T-helper 1 cell (primary cell): ENCODE measurements around the gene RALGPS2.
"Not testable (repeated sequence)": the region's sequence is repeated elsewhere in the genome, so short reads cannot be mapped to it uniquely, and the experiment has no call there.

Source experiments
- DNase-seq, 5 donors: peaks; one replicate each; pipeline ENCODE4 v3.0.0-alpha.2; 2012 to 2020

The RALGPS2 gene

DNA sequence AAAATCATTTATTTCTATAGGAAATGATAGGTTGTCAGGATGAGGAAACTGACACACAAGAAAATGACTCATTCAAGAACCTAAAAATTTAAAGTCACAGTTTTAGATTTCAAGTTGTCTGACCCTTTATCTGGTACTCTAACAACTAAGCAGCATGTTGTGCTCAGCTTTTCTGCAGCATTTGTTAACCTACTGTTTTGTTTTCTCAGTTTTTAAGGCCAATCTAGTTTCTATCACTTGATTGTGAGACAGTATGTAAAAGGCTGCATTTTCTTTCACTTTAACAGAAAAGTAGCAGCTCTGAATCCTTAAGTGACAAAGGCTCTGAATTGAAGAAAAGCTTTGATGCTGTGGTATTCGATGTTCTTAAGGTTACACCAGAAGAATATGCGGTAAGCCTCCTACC lies 59.1 kb downstream of the RALGPS2 start:
- peak in 1 of 5 donors; percentile 3 for DNase-seq

DNA sequence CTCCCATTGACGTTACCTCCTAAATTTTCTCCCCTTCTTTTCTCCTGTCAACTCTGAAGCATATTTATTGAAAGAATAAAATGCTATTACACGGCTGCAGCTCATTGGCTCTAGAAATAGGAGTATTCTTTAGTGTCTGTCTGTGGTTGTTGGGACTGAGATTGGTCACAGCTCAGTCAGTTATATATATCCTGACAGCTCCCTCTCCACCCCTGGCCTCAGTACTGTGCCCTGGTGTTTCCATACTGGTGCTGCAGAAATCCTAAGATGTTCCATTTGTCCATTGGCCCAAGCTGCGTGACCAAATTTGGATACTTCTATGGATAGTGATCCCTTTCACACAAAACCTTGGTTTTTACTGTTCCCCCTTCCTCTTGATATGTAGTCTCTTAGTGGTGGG lies 67.3 kb downstream of the RALGPS2 start:
- no peak for DNase-seq

DNA sequence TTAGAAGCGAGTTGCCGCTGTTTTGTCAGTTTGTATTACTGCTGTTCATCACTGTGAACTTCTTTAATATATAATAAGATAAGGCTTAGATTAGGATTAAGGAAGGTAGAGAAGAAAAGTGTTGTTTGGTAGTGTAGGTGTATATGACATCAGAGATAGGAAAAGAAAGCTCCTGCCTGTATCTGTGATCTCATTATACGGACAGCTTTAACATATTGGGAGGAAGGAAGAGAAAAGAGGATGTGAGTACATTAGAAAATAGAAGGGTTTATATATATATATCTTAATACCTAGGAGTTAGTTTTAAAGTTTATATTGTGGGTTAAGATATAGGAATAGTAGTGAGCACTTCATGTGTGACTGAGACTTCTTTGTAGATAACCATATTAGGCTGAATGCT lies 71.0 kb downstream of the RALGPS2 start:
- no peak for DNase-seq

DNA sequence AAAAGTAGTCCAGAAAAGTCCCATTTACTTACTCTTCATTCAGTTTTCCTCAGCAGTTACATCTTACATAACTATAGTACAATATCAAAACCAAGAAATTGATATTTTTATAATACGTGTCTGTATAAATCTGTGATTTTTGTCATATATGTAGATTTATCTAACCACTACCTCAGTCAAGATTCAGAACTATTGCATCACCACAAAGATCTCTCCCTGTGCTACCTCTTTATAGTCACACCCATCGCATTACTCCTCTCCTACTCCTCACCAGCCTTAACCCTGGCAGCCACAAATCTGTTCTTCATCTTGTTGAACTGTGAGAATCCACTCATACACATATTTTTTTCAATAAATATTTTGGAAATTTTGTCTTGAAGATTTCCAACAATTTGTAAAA lies 72.5 kb downstream of the RALGPS2 start:
- no peak for DNase-seq

DNA sequence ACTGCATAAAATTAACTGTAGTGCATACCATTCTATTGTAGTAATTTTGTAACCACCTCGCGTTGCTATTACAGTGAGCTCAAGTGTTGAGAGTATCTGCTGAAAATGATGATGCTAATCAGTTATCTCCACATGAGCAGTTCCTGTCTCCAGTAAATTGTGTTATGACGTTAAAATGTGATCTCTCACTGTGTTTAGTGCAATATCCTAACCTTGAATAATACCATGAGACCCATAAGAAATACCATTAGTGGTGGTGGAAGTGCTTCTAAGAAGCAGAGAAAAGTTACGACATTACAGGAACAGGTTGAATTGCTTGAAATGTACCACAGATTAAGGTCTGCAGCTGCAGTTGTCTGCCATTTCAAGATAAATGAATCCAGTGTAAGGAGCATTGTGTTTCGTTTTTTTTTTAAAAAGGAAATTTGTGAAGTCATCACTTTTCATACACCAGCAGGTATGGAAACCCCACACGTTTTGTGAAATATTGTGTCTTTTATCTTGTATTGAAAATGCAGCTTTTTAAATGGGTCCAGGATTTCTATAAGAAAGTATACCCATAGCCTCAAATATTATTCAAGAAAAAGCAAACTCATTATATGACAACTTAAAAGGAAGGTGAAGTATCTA lies 73.3 kb downstream of the RALGPS2 start:
- DNase-seq = no peak

DNA sequence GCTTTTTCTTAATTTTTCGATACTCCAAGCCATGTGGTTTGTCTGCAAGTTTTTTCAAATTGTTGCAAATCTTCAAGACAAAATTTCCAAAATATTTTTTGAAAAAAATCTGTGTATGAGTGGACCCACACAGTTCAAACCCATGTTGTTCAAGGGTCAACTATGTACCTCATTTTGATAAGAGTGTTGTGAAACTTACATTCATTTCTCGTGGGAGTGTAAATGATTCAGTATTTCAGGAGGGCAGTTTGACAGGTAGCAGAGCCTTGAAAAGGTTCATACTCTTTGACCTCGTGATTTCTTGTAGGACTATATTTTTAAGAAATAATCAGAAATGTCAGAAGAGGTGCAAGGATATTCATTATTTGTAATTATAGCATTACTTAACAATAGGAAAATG lies 77.8 kb downstream of the RALGPS2 start:
- no peak for DNase-seq

DNA sequence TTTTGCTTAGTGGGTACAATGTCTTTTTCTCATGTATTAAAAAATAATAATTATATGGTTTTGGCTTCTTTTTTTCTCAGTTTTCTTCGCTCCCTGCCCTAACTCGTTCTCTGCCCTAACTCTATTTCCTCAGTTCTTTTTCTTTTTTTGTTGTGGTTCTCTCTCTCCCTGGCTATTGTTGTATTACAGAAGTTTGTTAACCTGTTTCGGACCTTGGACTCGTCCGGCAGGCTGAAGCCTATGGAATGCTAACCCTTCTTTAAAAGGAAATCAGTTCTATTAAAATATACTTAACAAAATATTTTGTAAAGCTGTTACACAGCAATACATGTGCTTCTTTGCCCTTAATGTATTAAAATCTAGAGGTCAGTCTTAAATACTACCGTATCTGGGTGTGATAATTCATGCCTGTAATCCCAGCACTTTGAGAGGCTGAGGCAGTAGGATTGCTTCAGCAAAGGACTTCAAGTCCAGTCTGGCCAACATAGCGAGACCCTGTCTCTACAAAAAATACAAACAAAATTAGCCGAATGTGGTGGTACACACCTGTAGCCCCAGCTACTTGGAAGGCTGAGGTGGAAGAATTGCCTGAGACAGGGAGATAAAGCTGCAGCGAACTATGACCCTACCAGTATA lies 81.7 kb downstream of the RALGPS2 start:
- DNase-seq = no peak

DNA sequence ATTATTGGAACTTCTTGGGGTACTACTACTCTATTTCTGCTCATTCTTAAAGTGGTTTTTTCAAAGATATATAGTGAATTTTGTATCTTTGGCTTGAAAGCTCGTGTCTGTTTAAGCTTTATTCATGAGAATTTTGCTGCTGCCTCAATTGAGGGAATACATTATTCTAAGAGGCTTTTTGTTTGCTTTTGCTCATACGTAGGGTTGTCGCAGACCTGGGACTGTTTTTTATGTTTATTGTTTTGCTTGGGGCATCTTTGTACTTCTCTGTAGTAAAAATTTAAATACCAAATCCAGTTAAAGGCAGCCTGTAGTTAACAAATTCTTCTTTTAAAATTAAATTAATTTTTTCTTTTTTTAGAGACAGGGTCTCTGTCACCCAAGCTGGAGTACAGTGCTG lies 83.5 kb downstream of the RALGPS2 start:
- no peak for DNase-seq

DNA sequence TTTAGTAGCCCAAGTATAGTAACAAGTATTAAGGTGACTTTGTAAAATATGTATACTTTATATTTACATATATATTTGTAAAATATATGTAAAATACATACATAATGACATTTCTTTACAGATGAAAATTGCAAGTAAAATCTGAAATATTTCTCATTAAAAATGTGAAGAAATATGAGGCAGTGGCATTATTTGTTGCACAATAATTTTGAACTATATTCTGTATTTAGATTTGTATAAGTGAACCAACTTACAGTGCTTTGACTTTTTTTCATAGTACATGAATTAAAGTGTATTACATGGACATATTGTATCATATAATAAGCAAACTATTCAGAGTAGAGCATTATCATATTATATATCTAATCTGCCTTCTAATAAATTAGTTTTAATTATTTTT lies 85.5 kb downstream of the RALGPS2 start:
- DNase-seq = no peak

DNA sequence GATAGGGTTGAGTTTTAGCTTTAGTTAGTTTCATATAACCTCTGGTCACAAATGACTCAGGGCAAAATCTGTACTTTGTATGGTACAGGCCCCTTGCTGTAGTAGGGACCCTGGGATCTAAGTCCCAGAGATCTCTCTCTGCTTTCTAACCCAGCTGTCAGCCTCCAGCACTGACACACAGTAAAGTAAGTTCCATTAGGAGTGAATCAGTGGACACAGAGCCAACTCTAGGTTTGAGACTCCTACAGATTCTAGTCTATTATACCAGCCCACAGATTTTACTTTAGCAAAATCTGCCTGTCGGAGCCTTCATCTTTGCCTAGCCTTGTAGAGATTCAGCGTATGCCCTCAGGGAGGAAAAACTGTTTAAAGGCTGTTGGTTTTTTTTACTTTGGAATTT lies 93.4 kb downstream of the RALGPS2 start:
- no peak for DNase-seq

DNA sequence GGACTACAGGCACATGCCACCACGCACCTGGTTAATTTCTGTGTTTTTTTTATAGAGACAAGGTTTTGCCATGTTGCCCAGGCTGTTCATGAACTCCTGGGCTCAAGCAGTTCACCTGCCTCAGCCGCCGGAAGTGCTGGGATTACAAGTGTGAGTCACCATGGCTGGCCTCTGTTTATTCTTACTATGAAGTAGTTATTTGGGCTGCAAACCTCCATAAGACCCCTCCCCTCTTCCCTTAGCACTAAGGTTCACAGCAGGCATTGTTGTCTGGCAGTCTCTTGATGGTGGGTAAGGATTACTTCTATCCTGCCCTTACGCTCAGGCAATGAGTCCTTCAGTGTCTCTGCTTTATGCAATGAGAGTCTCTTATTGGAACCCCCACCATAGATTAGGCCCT lies 94.1 kb downstream of the RALGPS2 start:
- no peak for DNase-seq

DNA sequence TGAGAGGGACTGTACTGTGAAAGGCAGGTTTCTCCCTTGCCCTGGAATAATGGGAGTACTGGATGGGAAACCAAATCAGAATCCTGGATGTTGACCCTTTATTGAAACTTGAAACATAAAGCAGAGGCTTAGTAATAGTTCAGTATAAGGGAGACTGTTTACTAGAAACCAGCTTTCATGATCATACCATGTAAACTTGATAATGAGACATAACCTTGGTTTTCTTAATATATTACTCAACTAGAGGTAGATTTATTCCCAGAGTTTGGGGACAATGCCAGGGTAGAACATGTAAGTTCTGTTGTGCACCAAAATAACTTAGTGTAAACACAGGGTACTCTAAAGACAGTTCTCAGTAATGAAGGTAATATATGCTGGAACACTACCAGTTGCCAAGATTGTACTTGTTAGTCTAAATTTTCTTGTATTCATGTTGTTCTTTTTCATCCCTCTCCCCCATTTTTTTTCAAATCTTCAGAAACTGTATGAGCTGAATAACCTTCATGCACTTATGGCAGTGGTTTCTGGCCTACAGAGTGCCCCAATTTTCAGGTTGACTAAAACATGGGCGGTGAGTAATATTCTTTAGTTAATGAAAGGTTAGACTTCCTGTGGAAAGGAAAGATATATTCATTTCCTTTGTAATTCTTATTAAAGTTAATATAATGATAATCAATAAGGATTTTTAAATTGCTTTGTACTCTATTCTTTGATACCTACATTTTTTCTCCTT lies 96.3 kb downstream of the RALGPS2 start:
- DNase-seq = peak in 1 of 5 donors; percentile 2

DNA sequence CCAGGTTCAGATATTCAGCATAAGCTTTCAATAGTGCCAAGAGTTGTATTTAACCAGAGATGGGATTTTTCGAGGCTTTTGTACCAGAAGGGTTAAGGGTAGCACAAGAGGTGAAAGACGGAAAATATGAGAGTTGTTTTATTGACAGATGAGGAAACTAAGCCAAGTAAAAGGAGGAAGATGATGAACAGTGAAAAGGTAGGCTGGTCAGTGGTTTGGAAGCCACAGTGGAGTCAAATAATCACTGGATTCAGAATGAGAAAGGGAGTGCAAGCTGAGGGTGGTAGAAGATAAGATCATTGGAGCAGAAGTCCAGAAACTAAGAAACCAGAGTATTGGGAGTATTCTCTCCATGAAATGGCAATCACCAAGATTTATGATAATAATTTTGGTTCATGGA lies 100.1 kb downstream of the RALGPS2 start:
- DNase-seq = no peak

DNA sequence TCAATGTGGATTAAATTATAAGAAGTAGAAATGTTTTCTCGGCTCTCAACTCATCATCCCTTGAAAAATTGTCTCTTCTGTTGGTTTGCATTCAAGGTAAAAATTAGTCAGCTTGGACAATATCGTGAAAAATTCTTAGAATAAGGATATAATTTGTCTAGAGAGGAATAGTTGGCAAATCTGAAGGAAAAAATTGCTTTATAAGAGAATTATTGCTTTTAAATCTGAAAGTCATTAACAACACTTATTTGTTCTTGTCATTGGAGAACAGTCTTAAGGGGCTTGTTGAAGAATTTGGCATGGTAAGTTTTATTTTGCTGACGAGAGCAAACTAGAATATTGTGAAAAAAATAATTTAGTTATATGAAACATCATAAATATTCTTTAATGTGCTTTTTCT lies 119.4 kb downstream of the RALGPS2 start:
- DNase-seq = no peak

DNA sequence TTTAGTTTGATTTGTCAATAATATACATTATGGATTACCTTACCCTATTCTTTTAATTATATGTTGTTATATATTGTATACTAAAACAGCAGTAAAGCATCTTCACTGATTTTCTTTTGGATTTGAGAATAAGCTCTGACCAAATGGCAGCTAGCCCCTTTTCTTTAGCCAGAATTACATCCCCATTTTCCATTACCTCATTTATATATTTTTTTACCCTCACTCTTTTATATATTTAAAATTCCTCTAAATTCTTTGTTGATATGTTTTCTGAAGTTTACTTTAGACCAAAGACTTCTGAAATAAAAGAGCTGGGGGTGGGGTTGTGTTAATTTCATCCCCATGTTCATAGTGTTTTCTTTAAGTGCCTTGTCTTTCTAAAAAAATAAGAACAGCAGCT lies 121.3 kb downstream of the RALGPS2 start:
- no peak for DNase-seq

DNA sequence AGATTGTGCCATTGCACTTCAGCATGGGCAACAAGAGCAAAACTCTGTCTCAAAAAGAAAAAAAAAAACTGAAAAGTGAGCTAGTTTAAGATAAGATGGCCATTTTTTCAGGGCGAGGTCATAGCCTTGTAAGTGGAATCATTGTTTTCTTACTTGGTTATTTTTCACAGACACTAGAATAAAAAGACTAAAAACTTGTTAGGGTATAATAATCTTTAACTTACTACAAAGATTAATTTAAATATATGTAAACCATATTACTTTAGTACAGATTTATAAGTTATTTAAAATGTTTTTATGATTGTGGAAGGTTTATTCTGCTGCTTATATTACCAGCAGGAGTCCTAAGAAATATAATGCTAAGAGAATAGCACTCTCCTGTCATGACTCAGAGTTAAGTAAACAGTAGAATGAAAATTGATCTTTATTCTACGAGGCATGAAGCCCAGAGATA lies 122.4 kb downstream of the RALGPS2 start:
- DNase-seq = no peak

DNA sequence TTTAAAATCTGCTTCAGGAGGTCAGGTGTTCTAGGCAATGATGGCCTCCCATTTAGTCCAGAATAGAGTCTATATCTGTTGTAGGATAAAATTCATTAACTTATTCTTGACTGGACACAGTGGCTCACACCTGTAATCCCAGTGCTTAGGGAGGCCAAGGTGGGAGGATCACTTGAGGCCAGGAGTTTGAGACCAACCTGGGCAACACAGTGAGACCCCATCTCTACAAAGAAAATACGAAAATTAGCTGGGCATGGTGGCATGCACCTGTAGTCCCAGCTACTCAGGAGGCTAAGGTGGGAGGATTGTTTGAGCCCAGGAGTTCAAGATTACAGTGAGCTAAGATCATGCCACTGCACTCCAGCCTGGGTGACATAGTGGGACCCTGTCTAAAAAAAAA lies 122.9 kb downstream of the RALGPS2 start:
- DNase-seq = not testable (repeated sequence)

DNA sequence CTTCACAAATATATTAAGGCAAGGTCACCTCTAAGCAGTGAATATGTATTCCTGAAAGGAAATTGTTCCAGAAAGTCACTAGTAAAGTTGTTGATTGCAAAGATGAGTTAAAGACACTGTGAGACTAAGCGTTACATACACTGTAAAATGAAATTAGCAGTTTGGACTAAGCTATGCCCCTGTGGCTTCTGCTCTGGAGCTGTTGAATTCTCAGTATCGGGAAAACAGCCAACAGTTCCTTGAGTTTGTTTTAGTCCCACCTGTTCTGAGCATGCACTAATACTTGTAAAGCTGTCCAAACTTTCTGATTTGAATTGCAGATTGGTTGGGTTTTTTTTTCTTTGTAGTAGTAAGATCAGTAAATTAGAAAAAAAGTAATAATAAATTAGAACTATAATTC lies 124.9 kb downstream of the RALGPS2 start:
- DNase-seq = no peak

DNA sequence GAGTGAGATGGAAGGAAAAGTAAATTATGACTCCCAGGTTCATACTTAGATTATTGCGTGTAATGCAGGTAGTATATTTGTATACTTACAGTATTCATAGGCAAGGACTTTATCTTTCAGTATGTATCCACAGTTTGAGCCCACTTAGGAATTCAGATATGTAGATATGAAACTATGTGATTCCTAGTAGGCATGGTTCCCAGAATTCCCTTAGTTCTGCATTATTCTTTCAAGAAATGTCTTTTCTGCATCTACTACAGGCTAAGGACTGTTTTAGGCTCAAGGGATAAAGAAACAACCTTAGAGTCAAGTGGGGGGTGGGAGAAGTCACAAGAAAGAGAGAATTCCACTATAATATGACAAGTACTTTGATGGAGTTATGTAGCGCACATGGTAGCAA lies 132.1 kb downstream of the RALGPS2 start:
- no peak for DNase-seq

DNA sequence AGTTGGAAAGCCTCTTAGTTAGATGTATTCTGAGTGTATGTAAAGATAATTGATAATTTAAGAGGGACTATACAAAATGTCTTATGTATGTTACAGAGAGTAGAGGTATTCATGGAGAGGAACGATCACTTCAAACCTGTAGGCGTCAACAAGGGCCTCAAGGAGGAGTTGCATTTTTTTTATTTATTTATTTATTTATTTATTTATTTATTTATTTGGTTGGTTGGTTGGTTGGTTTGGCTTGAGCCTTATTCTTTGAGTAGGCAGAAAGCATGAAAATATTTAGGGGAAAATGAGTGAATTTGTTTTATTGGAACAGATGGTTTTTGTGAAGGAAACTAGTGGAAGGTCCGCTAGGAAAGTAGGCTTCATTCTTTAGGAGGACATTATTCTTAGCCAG lies 137.4 kb downstream of the RALGPS2 start:
- DNase-seq = no peak

DNA sequence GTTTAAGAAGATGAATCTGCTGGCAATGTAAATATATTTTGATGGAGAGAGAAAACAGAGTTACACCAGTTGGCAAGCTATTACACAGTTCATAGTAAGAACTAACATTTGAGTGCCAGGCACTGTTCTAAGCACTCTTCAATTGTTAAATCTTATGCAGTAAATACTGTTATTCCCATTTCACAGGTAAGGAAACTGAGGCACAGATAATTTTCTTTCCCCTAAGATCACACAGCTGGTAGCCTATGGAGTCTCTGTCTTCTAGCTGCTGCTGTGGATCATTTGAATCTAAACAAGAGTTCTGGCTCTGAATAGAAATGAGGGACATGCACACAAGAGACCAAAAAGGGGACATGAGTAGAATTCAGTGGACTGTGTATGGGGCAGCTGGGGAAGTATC lies 137.8 kb downstream of the RALGPS2 start:
- DNase-seq = no peak

DNA sequence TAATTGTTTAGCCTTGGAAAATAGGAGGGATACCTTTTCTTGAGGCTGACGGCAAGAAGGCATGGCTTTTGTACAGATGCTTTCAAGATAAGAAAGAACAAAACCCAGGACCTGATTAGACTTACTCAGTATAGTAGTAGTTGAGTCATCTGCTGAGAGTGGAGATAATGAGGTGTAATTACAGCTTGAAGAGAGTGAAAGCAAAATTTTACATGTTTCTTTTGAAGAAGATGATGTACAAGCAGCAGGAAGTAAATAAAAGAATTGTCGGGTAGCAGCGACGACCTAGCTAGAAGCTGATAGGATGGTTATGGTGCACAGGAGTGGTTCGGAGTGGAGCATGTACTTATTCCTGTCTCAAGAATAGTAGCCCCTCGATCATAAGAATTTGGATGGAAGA lies 139.3 kb downstream of the RALGPS2 start:
- peak in 1 of 5 donors; percentile 10 for DNase-seq

DNA sequence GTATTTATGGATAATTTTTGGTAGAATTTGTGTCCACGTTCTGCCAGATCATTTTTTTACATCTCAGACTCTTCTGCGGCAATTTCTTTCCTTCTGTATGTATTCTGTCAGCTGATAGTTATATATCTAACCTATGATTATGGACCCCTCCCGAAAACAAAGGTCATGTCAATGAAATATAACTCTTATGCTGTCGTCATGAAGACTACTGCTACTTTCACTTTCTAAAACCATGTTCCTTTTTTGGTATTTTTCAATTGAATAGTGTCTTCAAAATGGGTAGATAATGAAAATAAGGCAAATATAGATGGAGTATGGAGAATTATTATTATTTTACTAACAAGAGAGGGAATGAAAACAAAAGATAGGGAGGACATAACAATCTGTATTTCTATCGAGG lies 142.6 kb downstream of the RALGPS2 start:
- DNase-seq = no peak

DNA sequence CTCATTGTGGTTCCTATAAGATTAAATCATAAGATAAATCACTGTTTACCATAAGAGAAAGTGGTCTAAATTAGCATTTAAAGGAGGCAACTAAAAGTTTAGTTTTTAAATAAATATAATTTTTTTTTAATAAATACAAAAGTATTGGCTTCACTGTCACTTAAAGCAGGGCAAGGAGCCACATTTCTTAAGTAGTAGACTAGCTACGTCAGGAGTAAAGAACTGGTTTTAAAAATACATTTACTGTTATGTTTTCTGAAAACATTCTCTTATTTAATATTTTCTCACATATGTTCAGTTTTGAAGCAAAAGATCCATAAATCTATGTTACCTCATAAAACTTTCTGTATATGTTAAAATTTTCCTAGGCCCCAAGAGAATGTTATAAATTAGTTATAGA lies 143.7 kb downstream of the RALGPS2 start:
- DNase-seq = no peak
